Retina (tissue), 1 donor: ENCODE data around the gene ASXL3.
A peak's percentile ranks its signal among the peaks of the same experiment; 100 is the strongest.

Experiments
- DNase-seq: peaks from one replicate; pipeline ENCODE4 v3.0.0-alpha.2; 2016

ASXL3 gene

GRCh38 chr18:33577685-33578517 is at the start of gene ASXL3:
Gene ASXL3, plus strand, starts transcription at chr18:33578219. Its CDS starts 413 bp downstream, at chr18:33578632.
- peak; percentile 92 for DNase-seq

DNA sequence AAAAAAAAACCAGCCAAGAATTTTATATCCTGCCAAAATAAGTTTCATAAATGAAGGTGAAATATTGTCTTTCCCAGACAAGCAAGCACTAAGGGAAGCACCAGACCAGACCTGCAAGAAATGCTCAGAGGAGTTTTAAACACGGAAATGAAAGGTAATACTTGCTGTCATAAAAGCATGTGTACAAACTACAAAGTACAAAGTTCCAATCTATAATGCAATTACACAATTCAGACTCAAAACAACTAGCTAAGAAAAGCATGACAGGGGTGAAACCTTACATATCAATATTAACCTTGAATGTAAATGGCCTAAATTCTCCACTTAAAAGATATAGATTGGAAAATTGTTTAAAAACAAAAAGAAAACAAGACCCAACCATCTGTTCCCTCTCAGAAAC is 45.0 kb upstream of the ASXL3 start:
- DNase-seq = no peak

DNA sequence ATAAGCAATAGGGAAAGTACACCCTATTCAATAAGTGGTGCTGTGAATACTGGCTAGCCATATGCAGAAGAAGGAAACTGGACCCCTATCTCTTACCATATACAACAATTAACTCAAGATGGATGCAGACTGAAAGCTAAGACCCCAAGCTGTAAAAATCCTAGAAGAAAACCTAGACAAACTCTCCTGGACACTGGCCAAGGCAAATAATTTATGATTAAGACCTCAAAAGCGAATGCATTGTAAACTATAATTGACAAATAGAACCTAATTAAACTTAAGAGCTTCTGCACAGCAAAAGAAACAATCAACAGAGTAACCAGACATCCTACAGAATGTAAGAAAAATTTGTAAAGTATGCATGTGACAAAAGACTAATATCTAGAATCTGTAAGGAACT is 41.1 kb upstream of the ASXL3 start:
- DNase-seq = no peak

DNA sequence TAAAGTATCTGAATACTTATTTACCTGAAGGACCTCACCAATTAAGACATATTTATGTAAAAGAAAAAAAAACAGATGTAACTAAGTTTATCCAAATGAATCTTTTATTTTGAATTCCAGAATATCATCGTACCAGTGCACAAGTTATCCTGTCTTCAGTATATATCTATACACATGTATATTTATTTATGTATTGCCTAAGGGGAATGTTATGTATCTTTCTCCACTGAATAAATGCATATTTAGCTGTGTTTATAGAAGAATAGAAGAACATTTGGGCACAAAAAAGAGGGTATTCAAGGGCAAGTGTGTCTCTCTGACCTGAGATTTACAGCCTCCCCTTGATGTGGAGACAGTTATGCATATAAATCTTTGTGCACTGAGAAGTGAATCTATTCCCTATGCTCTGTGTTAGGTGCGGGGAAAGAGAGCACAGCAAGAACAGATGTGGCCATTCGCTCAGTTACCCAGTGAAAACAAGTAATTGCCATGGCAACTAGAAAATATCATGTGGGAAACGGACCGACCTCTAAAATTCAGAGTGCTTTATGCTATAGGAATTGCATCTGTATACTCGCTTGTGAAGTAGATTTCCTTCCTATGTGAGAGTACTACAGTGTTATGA is 39.5 kb upstream of the ASXL3 start:
- DNase-seq = peak; percentile 17

DNA sequence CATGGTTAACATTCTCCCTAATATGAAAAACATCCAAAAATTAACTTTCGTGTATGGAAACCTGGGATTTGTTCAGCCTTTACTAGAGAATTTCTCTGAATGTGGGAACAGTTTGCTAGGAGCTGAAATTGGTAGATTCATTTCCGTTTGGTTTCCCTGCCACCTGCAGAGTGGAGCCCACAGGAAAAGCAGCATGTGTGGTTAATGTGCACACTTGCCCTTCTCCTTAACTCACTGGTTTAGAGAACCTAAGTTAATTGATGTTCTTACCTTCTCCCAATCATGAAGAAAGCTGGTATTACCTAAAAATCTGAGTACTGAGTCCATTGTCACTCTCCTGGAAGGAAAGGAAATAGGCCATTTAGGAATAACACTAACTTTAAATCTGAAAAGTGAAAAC is 37.6 kb upstream of the ASXL3 start:
- DNase-seq = no peak

DNA sequence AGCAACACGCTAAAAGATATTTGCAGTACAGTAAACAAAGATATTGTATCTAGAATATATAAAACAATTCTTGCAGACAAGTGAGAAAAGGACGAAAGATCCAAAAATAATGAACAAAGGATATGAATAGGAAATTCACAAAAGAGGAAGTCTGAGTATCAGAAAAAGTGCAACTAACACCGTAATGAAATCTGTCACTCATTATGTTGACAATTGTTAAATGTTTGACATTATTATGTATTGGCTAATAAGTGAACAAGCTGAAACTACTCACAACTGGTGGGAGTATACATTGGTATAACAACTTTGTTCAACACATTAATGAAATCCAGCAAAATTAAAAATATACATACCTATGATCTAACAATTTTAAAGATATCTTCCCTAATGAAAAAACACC is 36.7 kb upstream of the ASXL3 start:
- no peak for DNase-seq

GRCh38 chr18:33556846-33557245 is 21.2 kb upstream of the ASXL3 start:
- no peak for DNase-seq

GRCh38 chr18:33557706-33558105 is 20.3 kb upstream of the ASXL3 start:
- DNase-seq = no peak

GRCh38 chr18:33558529-33558928 is 19.5 kb upstream of the ASXL3 start:
- no peak for DNase-seq

DNA sequence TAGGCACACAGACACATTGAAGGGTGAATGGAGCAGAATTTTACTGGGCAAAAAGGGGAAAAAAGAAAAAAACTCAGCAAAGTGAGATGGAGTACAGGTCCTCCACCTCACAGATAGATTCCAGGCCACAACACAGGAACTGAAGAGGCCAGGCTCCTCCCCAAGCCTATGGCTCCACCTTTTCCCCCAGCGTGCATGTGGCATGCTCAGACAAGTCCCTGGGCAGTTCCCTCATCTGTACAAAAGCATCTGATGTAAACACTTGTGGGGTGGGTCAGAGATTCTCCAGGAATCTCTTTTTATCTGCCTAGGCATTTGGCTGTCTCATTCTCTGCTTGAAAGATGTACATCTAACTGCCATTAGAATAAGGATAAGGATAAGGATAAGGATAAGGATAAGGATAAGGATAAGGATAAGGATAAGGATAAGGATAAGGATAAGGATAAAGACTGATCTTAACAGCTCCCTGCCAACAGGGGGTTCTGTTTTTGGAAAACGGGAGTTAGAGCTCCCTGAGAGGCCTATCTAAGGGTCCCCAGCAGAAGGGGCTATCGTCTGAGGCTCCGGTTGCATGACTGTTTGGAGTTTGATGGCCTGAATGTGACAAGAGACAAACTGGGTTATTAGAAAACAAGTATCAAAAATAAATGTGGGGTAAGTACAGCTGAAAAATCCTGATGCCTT is 17.2 kb upstream of the ASXL3 start:
- no peak for DNase-seq

DNA sequence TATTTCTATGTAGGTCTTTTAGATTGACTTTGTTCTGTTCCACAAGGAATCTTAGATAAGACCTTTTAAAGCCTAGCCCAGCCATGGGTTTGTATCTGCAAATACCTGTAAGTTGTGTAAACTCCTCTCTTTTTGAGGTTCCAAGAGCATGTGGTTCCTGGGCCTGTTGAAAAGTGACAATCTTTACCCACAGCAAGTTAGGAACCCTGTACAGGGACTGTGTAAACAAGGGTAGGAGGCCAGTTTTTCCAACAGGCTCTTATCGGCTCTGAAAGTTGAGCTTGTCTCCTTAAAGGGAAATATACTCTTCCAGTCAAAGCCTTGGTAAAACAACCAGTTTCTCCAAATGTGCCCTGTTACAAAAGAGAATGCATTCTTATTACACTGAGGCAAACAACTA is 15.3 kb upstream of the ASXL3 start:
- no peak for DNase-seq

DNA sequence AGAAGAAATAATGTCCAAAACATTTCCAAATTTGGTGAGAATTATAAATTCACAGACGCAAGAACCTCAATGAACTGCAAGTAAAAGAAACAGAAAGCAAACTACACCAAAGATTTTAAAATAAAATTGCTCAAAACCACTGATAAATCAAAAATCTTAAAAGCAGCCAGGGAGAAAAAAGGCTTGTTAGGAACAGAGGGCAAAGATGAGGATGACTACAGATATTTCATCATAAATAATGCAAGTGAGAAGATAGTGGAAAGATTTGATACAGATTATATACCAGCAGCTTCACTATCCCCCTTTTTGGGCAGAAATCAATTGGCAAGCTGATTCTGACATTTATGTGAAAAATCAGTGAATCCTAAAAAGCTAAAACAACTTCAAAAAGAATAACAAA is 10.3 kb upstream of the ASXL3 start:
- no peak for DNase-seq

GRCh38 chr18:33571998-33572787 is 5.8 kb upstream of the ASXL3 start:
- no peak for DNase-seq

DNA sequence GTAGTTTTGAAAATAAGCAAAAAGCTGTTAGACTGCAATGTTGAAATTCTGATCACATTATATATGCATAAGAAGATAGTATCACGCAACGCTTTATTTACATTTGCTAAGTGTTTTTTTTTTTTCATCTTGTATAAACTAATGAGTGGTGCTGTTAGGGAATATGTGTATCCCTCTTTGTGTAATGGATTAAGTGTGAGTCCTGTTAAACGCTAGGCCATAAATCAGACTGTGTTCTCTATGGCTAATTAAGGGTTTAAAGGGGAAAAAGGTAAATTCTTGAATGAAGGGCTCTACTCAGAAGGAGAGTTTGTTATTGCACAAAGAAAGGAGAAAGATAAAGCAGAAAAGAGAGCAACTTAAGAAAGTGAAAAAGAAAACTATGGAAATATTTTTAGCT is 4.8 kb upstream of the ASXL3 start:
- DNase-seq = no peak

DNA sequence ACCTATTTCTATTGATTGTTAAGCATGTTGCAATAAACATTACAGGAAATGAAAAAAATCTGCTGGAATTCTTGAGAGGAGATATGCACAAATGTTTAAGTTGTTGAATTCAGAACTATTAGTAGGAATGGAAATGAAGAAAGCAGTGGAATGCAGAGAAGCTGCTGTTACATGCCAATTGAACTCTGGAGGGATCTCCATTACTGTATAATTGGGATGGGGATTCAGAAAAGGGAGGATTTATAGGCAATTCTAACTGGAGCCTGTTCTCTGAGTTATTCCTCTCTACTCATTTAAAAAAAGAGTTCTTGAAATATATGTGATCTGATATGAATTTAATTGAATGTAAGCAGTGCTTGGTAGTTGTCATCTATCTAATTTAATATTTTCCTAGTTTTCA is 2.6 kb upstream of the ASXL3 start:
- DNase-seq = no peak

- DNase-seq = no peak
These were observed 896 bp upstream of the ASXL3 start for GRCh38 chr18:33576999-33577646.

GRCh38 chr18:33578518-33579348 is 714 bp downstream of the ASXL3 start:
- peak; percentile 87 for DNase-seq

DNA sequence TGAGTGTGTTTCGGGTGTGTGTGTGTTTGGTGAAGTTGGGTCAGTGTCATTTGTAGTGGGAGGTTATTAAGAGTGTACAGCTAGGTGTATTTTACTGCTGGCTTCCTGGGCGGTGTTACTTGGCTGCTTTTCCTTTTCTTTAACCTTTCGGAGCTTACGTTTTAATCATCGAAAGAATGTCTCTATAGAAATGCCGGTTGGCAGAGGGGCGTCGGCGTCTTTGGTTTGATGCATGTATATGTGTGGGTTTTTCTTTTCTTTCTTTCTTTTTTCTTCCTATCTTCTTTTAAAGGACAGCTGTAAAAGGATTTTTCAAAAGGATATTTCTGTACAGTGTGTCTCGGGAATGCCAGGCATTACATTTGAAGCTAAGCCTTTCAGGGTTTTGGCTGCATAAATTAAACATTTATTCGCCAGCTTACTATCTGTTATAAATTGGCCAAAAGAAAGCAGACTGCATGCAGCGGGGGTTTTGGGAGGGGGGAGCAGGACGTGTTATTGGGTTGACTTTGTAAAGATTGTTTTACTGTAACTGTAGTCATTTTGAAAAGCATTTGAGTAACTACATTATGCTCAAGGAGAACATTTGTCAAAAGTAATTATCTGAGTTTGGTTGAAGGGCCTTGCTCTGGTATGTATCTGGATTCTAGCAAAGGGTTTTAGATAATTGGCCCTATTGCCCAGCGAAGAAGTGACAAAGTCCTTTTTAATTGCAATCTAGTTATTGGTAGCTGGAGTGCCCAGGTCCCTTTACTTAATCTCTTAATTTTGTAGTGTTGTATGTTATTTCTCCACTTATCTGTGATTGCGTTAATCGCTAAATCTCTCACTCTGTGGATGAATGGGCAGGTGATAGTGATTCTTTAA is 1.6 kb downstream of the ASXL3 start:
- peak; percentile 61 for DNase-seq

GRCh38 chr18:33580546-33580945 is 2.5 kb downstream of the ASXL3 start:
- no peak for DNase-seq

GRCh38 chr18:33581856-33582255 is 3.8 kb downstream of the ASXL3 start:
- DNase-seq = no peak

DNA sequence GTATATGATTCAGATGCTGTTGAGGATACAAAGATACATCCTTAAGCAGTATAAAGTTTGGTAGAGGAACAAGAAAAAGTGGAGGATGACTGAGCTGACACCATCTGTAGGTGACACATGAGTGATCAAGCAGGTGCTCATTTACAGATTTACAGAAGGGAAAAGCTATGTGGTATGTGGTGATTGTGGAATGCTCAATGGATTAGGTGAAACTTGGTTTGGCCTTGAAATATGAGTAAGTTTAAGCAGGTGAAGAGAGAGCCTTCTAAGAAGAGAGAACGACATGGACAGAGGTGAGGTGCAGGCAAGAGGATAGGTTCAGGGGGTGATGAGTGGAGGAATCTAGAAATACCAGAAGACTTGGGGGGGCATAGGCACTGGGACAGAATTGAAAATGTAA is 5.9 kb downstream of the ASXL3 start:
- DNase-seq = no peak
